HG03280 (cell line): ENCODE measurements around the gene MEP1A.
"Not testable (repeated sequence)": the region's sequence is repeated elsewhere in the genome, so short reads cannot be mapped to it uniquely, and the experiment has no call there.

Source experiments
- ATAC-seq: cut with Tn5 transposase; IDR thresholded peaks from one replicate; pipeline ENCODE4 v1.9.1; 2021; ENCODE audit warnings: mild to moderate bottlenecking, moderate library complexity; ENCODE audit not compliant: unreplicated experiment

The MEP1A gene

GRCh38 chr6:46832816-46833215 lies 39.6 kb downstream of the MEP1A start:
- ATAC-seq, result no peak

GRCh38 chr6:46834257-46834916 lies 41.2 kb downstream of the MEP1A start:
- ATAC-seq, result not testable (repeated sequence)

GRCh38 chr6:46834991-46835390 lies 41.8 kb downstream of the MEP1A start:
- ATAC-seq, result not testable (repeated sequence)

GRCh38 chr6:46838033-46838432 lies 44.8 kb downstream of the MEP1A start:
- no peak for ATAC-seq

- not testable (repeated sequence) for ATAC-seq
These were observed 49.2 kb downstream of the MEP1A start for GRCh38 chr6:46842252-46842846.

GRCh38 chr6:46845126-46845525 lies 51.9 kb downstream of the MEP1A start:
- ATAC-seq, result no peak

- ATAC-seq, result peak; percentile 92
These were observed 55.6 kb downstream of the MEP1A start for GRCh38 chr6:46848684-46849360.

GRCh38 chr6:46849361-46849690 lies 56.1 kb downstream of the MEP1A start:
- no peak for ATAC-seq

- no peak for ATAC-seq
These were observed 57.6 kb downstream of the MEP1A start for GRCh38 chr6:46850792-46851191.

- not testable (repeated sequence) for ATAC-seq
These were observed 58.4 kb downstream of the MEP1A start for GRCh38 chr6:46851576-46851975.

GRCh38 chr6:46855966-46856365 lies 62.8 kb downstream of the MEP1A start:
- not testable (repeated sequence) for ATAC-seq

- no peak for ATAC-seq
These were observed 69.2 kb downstream of the MEP1A start for GRCh38 chr6:46862381-46862780.

- no peak for ATAC-seq
These were observed 70.6 kb downstream of the MEP1A start for GRCh38 chr6:46863791-46864190.

- ATAC-seq, result no peak
These were observed 72.0 kb downstream of the MEP1A start for GRCh38 chr6:46865221-46865620.

GRCh38 chr6:46867411-46867810 lies 74.2 kb downstream of the MEP1A start:
- no peak for ATAC-seq

- no peak for ATAC-seq
These were observed 82.9 kb downstream of the MEP1A start for GRCh38 chr6:46876126-46876525.

- no peak for ATAC-seq
These were observed 85.8 kb downstream of the MEP1A start for GRCh38 chr6:46879003-46879402.

GRCh38 chr6:46882645-46883044 lies 89.5 kb downstream of the MEP1A start:
- ATAC-seq, result no peak

- no peak for ATAC-seq
These were observed 94.8 kb downstream of the MEP1A start for GRCh38 chr6:46888031-46888430.

- ATAC-seq, result no peak
These were observed 95.4 kb downstream of the MEP1A start for GRCh38 chr6:46888578-46888977.
